HCT116 (cell line): ENCODE measurements around the gene MED23.

ENCODE experiments used
- EGR1 ChIP-seq: IDR thresholded peaks from 2 replicates; pipeline ENCODE4 v1.6.1; 2012; ENCODE audit warnings: low read depth
- EZH2 ChIP-seq: fragments of 200-600 bp; sonication (generic); IDR thresholded peaks from 2 replicates; pipeline ENCODE4 v1.6.1; 2017; ENCODE audit warnings: antibody characterized with exemption, mixed run types
- EZH2phosphoT487 ChIP-seq: fragments of 200-600 bp; IDR thresholded peaks from 2 replicates; pipeline ENCODE4 v1.6.1; 2018; ENCODE audit warnings: antibody characterized with exemption, borderline replicate concordance
- MAX ChIP-seq: IDR thresholded peaks from 2 replicates; pipeline ENCODE4 v1.6.1; 2012
- POLR2A ChIP-seq: IDR thresholded peaks from 2 replicates; pipeline ENCODE4 v1.7.0; 2011; ENCODE audit warnings: borderline replicate concordance; ENCODE audit not compliant: insufficient read depth, insufficient read length; ENCODE audit errors: extremely low read depth
- POLR2AphosphoS5 ChIP-seq: IDR thresholded peaks from 2 replicates; pipeline ENCODE4 v1.6.1; 2011; ENCODE audit warnings: mild to moderate bottlenecking, low read depth, low read length, moderate library complexity
- RAD21 ChIP-seq: IDR thresholded peaks from 2 replicates; pipeline ENCODE4 v1.6.1; 2012; ENCODE audit warnings: low read depth, mild to moderate bottlenecking
- SIN3A ChIP-seq: IDR thresholded peaks from 2 replicates; pipeline ENCODE4 v1.6.1; 2012; ENCODE audit warnings: low read depth
- TCF7L2 ChIP-seq: IDR thresholded peaks from 2 replicates; pipeline ENCODE4 v1.7.0; 2011; ENCODE audit warnings: borderline replicate concordance, inconsistent platforms; ENCODE audit not compliant: insufficient read depth, insufficient read length; ENCODE audit errors: extremely low read depth
- YY1 ChIP-seq: IDR thresholded peaks from 2 replicates; pipeline ENCODE4 v1.6.1; 2011; ENCODE audit warnings: low read length, low read depth, moderate library complexity, mild to moderate bottlenecking; ENCODE audit not compliant: insufficient replicate concordance; ENCODE audit errors: extremely low read depth
- ZNF274 ChIP-seq: fragments of 200-500 bp; sonication (Bioruptor generic); IDR thresholded peaks from 2 replicates; pipeline ENCODE4 v1.6.1; 2014; ENCODE audit warnings: mild to moderate bottlenecking, low read depth, low read length, inconsistent platforms
- TF ChIP-seq, protein P1 (sequence below), 3 experiments: fragments of 200-600 bp in 1 of 3; sonication (generic) in 1 of 3; IDR thresholded peaks in 2 of 3; conservative IDR thresholded peaks in 1 of 3; 2 replicates each; pipeline ENCODE4 v1.5.1; 2012 to 2017; ENCODE audit warnings: low read depth in 2 of 3, low read length in 2 of 3, antibody characterized with exemption in 1 of 3, borderline replicate concordance in 1 of 3, control low read depth in 1 of 3, mild to moderate bottlenecking in 1 of 3, mixed read lengths in 1 of 3, mixed run types in 1 of 3, moderate library complexity in 1 of 3; ENCODE audit not compliant: insufficient read depth in 1 of 3
- TF ChIP-seq, protein P2 (sequence below): IDR thresholded peaks from 2 replicates; pipeline ENCODE4 v1.6.1; 2012; ENCODE audit warnings: low read depth
- TF ChIP-seq, protein P3 (sequence below): IDR thresholded peaks from 2 replicates; pipeline ENCODE4 v1.6.1; 2012

DNA sequence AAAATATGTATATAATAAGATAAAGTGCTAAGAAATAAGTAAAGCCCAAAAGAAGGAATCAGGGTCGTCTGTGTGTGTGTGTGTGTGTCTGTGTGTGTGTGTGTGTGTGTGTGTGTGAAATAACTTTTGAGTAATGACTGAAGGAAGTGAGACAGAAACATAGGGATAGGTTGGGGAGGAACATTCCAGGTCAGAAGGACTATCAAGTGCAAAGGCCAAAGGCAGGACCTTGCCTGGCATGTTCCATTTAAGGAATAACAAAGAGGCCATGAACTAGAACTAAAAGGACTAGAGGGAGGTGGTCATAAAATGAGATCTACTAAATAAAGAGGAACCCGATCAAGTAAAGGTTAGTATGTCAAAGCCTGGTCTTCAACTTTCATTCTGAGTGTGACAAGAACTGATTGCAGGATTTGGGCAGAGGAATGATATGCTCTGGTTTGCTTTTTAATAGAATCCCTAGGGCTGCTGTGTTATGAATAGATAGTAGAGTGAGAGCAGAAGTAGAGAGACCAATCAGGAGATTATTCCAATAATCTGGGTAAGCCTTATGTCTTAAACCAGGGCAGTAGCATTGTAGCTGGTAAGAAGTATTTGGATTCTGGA is 15.9 kb upstream of the MED23 start:
- no peak for TF ChIP-seq POLR2AphosphoS5
- no peak for TF ChIP-seq MAX
- TF ChIP-seq, protein P1, sequence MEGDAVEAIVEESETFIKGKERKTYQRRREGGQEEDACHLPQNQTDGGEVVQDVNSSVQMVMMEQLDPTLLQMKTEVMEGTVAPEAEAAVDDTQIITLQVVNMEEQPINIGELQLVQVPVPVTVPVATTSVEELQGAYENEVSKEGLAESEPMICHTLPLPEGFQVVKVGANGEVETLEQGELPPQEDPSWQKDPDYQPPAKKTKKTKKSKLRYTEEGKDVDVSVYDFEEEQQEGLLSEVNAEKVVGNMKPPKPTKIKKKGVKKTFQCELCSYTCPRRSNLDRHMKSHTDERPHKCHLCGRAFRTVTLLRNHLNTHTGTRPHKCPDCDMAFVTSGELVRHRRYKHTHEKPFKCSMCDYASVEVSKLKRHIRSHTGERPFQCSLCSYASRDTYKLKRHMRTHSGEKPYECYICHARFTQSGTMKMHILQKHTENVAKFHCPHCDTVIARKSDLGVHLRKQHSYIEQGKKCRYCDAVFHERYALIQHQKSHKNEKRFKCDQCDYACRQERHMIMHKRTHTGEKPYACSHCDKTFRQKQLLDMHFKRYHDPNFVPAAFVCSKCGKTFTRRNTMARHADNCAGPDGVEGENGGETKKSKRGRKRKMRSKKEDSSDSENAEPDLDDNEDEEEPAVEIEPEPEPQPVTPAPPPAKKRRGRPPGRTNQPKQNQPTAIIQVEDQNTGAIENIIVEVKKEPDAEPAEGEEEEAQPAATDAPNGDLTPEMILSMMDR (IDR thresholded peaks at IDR 0.05 in 2 of 3, conservative IDR thresholded peaks at IDR 0.05 in 1 of 3; ENCODE audit: borderline replicate concordance in 1 of 3, insufficient read depth in 1 of 3, low read depth in 2 of 3, low read length in 2 of 3) = no peak
- TF ChIP-seq POLR2A = no peak
- no peak for TF ChIP-seq YY1
- no peak for TF ChIP-seq TCF7L2
- TF ChIP-seq, protein P2, sequence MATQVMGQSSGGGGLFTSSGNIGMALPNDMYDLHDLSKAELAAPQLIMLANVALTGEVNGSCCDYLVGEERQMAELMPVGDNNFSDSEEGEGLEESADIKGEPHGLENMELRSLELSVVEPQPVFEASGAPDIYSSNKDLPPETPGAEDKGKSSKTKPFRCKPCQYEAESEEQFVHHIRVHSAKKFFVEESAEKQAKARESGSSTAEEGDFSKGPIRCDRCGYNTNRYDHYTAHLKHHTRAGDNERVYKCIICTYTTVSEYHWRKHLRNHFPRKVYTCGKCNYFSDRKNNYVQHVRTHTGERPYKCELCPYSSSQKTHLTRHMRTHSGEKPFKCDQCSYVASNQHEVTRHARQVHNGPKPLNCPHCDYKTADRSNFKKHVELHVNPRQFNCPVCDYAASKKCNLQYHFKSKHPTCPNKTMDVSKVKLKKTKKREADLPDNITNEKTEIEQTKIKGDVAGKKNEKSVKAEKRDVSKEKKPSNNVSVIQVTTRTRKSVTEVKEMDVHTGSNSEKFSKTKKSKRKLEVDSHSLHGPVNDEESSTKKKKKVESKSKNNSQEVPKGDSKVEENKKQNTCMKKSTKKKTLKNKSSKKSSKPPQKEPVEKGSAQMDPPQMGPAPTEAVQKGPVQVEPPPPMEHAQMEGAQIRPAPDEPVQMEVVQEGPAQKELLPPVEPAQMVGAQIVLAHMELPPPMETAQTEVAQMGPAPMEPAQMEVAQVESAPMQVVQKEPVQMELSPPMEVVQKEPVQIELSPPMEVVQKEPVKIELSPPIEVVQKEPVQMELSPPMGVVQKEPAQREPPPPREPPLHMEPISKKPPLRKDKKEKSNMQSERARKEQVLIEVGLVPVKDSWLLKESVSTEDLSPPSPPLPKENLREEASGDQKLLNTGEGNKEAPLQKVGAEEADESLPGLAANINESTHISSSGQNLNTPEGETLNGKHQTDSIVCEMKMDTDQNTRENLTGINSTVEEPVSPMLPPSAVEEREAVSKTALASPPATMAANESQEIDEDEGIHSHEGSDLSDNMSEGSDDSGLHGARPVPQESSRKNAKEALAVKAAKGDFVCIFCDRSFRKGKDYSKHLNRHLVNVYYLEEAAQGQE = no peak
- TF ChIP-seq EZH2phosphoT487 = no peak
- no peak for TF ChIP-seq EZH2
- no peak for TF ChIP-seq EGR1
- no peak for TF ChIP-seq SIN3A
- TF ChIP-seq, protein P3, sequence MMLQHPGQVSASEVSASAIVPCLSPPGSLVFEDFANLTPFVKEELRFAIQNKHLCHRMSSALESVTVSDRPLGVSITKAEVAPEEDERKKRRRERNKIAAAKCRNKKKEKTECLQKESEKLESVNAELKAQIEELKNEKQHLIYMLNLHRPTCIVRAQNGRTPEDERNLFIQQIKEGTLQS = no peak
- no peak for TF ChIP-seq RAD21
- no peak for TF ChIP-seq ZNF274
